Measurements from ENCODE around the gene SRPK3. TPM values are rescaled to one million over a fixed set of nuclear protein-coding genes. Genes with fewer than 3 reads are reported as not detected.
A peak's percentile ranks its signal among the peaks of the same experiment; 100 is the strongest.
"Not testable (repeated sequence)": the region's sequence is repeated elsewhere in the genome, so short reads cannot be mapped to it uniquely, and the experiment has no call there.

Gene SRPK3
- total and polyA plus RNA-seq, 5 experiments from 2014 or later, result not detected

- DNase-seq, result no peak
- POLR2A ChIA-PET, result no interaction called here
- H3K36me3 Mint-ChIP-seq, result no peaks in the 10 kb centered on the region
- no peaks in the 10 kb centered on the region for H3K9me3 Mint-ChIP-seq
- no peaks in the 10 kb centered on the region for H3K27me3 Mint-ChIP-seq
- peak overlapping the region in 3 of 10 donors; percentile 3 to 24 (median 14) for H3K4me3 Mint-ChIP-seq
- peaks cover 11 to 28% (median 23%) of the 10 kb centered on the region in 4 donors for H3K4me1 Mint-ChIP-seq
- H3K27ac Mint-ChIP-seq, result peak overlapping the region in 2 of 10 donors; percentile 60 to 67
- no peak for ATAC-seq
These were observed 33.9 kb downstream of the SRPK3 start for GRCh38 chrX:153814591-153815315.

- H3K4me3 Mint-ChIP-seq, result peak overlapping the region; percentile 16 to 75 (median 54)
- no peaks in the 10 kb centered on the region for H3K9me3 Mint-ChIP-seq
- peak; percentile 45 to 78 for ATAC-seq
- peak in 4 of 10 donors; percentile 33 to 45 (median 38) for DNase-seq
- H3K4me1 Mint-ChIP-seq, result peaks cover 12 to 42% (median 36%) of the 10 kb centered on the region in 4 donors
- POLR2A ChIA-PET, result interaction anchor here (1.4 kb wide), 1 partner anchor 11 kb away, joined by 4 read pairs; no protein-coding TSS in a partner anchor
- no peaks in the 10 kb centered on the region for H3K36me3 Mint-ChIP-seq
- no peaks in the 10 kb centered on the region for H3K27me3 Mint-ChIP-seq
- peak overlapping the region in 5 of 10 donors; percentile 14 to 68 (median 22) for H3K27ac Mint-ChIP-seq
These were observed 36.2 kb downstream of the SRPK3 start for GRCh38 chrX:153816831-153817690.

DNA sequence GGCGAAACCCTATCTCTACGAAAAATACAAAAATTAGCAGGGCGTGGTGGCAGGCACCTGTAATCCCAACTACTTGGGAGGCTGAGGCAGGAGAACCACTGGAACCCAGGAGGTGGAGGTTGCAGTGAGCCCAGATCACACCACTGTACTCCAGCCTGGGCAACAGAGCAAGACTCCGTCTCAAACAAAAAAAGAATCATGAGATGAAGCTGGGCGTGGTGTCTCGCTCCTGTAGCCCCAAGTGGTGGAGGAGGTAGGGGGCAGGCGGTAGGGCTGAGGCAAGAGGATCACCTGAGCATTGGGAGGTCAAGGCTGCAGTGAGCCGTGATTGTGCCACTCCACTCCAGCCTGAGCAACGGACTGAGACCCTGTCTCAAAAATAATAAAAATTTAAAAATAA is 37.2 kb downstream of the SRPK3 start:
- H3K4me3 Mint-ChIP-seq, result peak overlapping the region in 4 of 10 donors; percentile 22 to 60 (median 42)
- not testable (repeated sequence) for H3K27ac Mint-ChIP-seq, ATAC-seq, H3K27me3 Mint-ChIP-seq, DNase-seq, H3K9me3 Mint-ChIP-seq, H3K36me3 Mint-ChIP-seq
- POLR2A ChIA-PET, result interaction anchor here (0.8 to 1.4 kb wide), 3 partner anchors 12 to 87 kb away, joined by 3 to 4 read pairs (median 3); no protein-coding TSS in a partner anchor
- H3K4me1 Mint-ChIP-seq, result peaks cover 19 to 50% (median 44%) of the 10 kb centered on the region in 4 donors

DNA sequence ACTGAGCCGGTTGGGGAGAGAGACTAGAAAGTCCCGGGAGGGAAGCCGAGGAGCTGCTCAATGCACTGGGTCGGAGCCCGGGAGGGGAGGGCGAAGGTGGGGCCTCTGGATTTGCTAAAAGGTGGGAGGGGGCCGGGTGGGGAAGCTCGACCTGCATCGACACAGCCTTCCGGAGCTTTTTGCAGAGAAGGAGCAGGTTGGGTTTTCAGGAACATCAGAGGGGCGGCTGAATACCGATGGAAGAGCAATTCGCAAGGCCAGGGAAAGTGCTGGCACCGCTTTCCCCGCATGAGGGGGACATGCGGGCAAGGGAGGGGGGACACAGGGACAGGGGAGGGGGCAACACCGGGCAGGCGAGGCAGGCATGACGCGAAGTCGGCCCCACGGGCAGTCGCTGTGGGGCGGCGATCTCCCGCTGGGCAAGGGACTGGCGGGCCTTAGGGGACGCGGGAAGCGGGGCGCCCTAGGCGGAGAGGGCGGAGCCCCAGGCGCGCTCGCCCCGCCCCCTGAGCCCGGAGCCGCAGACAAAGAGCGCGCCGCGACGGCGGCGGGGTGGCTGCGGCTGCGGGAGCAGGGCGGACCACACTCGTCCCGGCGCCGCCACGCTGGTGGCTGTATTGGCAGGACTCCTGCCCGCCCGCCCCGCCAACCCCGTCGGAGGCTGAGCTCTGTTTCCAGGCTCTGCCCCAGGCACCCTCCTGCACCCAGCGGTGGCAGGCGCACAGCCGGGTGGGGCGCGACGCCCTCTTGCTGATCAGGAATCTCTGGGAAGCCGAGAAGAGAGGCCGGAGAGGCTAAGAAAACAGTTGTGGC is 37.9 kb downstream of the SRPK3 start:
- POLR2A ChIA-PET, result interaction anchor here (0.8 to 1.4 kb wide), 3 partner anchors 13 to 87 kb away, joined by 3 to 4 read pairs (median 3); no protein-coding TSS in a partner anchor
- Mint-ChIP-seq H3K27ac (peak overlapping the region in 3 of 10 donors; percentile 10 to 52 (median 22)), H3K36me3 (no peaks in the 10 kb centered on the region), H3K9me3 (no peaks in the 10 kb centered on the region), H3K4me1 (peaks cover 19 to 53% (median 44%) of the 10 kb centered on the region in 4 donors), H3K27me3 (no peaks in the 10 kb centered on the region), H3K4me3 (peak overlapping the region in 9 of 10 donors; percentile 40 to 77 (median 57))
- peak; percentile 16 to 69 (median 53) for DNase-seq
- peak; percentile 68 to 86 for ATAC-seq

DNA sequence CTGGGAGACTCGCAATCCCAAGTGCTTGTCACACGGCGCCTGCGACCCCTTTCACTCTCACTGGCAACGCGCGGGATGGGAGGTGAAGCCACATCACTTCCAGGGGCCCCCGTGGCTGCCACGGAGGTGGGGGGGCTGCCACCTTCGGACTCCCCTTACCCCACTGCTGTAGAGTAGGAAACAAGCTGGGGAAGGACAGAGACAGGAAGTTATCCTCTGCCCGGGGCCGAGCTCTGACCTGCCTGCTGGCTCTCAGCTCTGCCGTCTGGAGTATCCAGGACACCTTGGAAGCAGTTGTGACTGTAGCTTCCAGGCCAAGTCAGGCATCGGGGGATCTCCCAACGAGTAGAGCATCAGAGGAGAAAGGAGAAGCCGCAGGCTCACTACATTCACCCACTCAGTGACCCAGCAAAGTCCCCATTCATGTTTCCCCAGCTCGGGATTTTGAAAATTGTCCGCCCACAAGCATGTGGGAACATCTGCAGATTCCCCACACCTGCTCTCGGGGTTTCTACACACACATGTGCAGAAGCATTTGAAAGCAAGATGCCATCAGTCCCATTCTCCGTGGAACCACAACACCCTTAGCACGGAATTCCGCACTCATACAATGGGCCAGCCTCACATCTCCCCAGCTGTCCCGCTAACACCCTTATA is 38.7 kb downstream of the SRPK3 start:
- H3K4me3 Mint-ChIP-seq, result peak overlapping the region; percentile 30 to 62 (median 46)
- H3K9me3 Mint-ChIP-seq, result no peaks in the 10 kb centered on the region
- H3K4me1 Mint-ChIP-seq, result peaks cover 19 to 56% (median 44%) of the 10 kb centered on the region in 4 donors
- no peak for DNase-seq
- H3K27me3 Mint-ChIP-seq, result no peaks in the 10 kb centered on the region
- peak overlapping the region in 4 of 10 donors; percentile 13 to 67 (median 42) for H3K27ac Mint-ChIP-seq
- no peaks in the 10 kb centered on the region for H3K36me3 Mint-ChIP-seq
- POLR2A ChIA-PET, result interaction anchor here (0.7 kb wide), 1 partner anchor 668 kb away, joined by 4 read pairs; no protein-coding TSS in a partner anchor
- peak in 1 of 2 donors; percentile 5 for ATAC-seq

- no peak for DNase-seq
- POLR2A ChIA-PET, result no interaction called here
- Mint-ChIP-seq H3K27ac (peak overlapping the region in 1 of 10 donors; percentile 66), H3K27me3 (no peaks in the 10 kb centered on the region), H3K9me3 (no peaks in the 10 kb centered on the region), H3K36me3 (no peaks in the 10 kb centered on the region), H3K4me1 (peaks cover 13 to 51% (median 40%) of the 10 kb centered on the region in 4 donors), H3K4me3 (peak overlapping the region in 7 of 10 donors; percentile 12 to 52 (median 32))
- ATAC-seq, result no peak
These were observed 39.8 kb downstream of the SRPK3 start for GRCh38 chrX:153820601-153821000.

GRCh38 chrX:153821066-153821465 is 40.2 kb downstream of the SRPK3 start:
- Mint-ChIP-seq H3K9me3 (no peaks in the 10 kb centered on the region), H3K4me3 (peak overlapping the region in 6 of 10 donors; percentile 15 to 52 (median 35)), H3K27ac (peak overlapping the region in 2 of 10 donors; percentile 32 to 80), H3K4me1 (peaks cover 14 to 51% (median 41%) of the 10 kb centered on the region in 4 donors), H3K36me3 (no peaks in the 10 kb centered on the region), H3K27me3 (no peaks in the 10 kb centered on the region)
- POLR2A ChIA-PET, result no interaction called here
- ATAC-seq (no peak), DNase-seq (no peak)

- H3K27me3 Mint-ChIP-seq, result peaks cover 0 to 8% (median 0%) of the 10 kb centered on the region in 5 donors
- DNase-seq (no peak), ATAC-seq (no peak)
- H3K27ac Mint-ChIP-seq, result no peak overlapping the region
- H3K4me3 Mint-ChIP-seq, result no peak overlapping the region
- no peaks in the 10 kb centered on the region for H3K36me3 Mint-ChIP-seq
- POLR2A ChIA-PET, result no interaction called here
- peaks cover 12 to 52% (median 40%) of the 10 kb centered on the region in 4 donors for H3K4me1 Mint-ChIP-seq
- H3K9me3 Mint-ChIP-seq, result no peaks in the 10 kb centered on the region
These were observed 43.5 kb downstream of the SRPK3 start for GRCh38 chrX:153824348-153824747.

DNA sequence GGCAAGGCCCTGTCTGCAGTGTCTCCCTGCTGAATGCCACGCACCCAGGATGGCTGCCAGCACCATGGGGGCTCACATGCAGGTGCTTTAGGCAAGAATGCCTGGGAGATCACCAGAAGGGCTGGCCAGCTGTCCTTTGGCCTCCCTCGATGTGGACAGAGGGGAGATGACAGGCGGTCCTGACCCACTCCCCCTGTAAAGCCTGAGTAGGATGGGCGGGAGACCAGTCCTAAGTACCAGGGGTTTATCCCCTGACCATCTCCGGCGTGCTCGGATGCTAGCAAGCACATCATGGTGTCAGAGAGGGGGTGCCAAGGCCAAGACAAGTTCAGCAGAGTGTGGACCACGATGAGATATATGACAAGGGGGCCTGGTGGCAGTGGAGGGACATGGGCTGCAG is 44.2 kb downstream of the SRPK3 start:
- Mint-ChIP-seq H3K27me3 (peaks cover 0 to 8% (median 0%) of the 10 kb centered on the region in 5 donors), H3K36me3 (no peaks in the 10 kb centered on the region), H3K4me1 (peaks cover 12 to 49% (median 36%) of the 10 kb centered on the region in 4 donors), H3K27ac (peak overlapping the region in 1 of 10 donors; percentile 43), H3K9me3 (no peaks in the 10 kb centered on the region), H3K4me3 (no peak overlapping the region)
- POLR2A ChIA-PET, result interaction anchor here (0.9 kb wide), 1 partner anchor 33 kb away, joined by 3 read pairs; no protein-coding TSS in a partner anchor
- no peak for ATAC-seq
- DNase-seq, result no peak

DNA sequence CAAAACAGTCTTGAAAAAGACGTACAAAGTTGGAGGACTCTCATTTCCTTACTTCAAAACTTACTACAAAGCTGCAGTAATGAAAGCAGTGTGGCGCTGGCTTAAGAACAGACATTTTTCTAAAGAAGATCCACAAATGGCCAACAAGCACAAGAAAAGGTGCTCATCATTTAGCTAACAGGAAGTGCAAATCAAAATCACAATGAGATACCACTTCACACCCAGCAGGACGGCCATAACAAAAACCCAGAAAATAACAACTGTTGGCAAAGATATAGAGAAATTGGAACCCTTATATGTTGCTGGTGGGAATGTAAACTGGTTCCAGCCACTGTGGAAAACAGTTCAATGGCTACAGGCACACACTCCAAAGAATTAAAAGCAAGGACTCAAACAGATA is 46.2 kb downstream of the SRPK3 start:
- POLR2A ChIA-PET, result no interaction called here
- Mint-ChIP-seq H3K4me3 (peak overlapping the region in 1 of 10 donors; percentile 12), H3K9me3 (no peaks in the 10 kb centered on the region), H3K36me3 (no peaks in the 10 kb centered on the region), H3K27ac (peak overlapping the region in 3 of 10 donors; percentile 1 to 11 (median 5)), H3K27me3 (peaks cover 0 to 8% (median 0%) of the 10 kb centered on the region in 5 donors), H3K4me1 (peaks cover 11 to 35% (median 26%) of the 10 kb centered on the region in 4 donors)
- DNase-seq, result no peak
- ATAC-seq, result no peak

DNA sequence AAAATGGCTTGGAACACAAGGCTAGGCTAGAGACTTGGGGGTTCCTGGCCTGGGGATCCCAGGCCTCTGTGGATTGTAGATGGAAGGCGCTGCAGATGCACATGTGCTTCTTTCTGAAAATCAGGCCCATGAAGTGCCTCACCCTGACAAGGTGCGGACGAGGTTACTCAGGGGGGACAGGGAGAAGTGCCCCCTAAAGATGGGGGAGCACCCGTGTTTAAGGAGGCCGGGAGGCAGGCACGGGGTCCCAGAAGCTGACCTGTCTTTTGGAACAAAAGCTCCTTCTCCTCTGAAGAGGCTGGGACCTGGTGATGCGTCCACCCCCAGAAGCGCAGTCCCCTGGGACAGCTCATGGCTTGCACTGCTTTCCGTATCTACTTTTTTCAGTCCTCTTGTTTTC is 47.1 kb downstream of the SRPK3 start:
- POLR2A ChIA-PET, result no interaction called here
- Mint-ChIP-seq H3K4me3 (peak overlapping the region in 6 of 10 donors; percentile 7 to 57 (median 36)), H3K4me1 (peaks cover 4 to 27% (median 18%) of the 10 kb centered on the region in 4 donors), H3K27me3 (peaks cover 0 to 11% (median 0%) of the 10 kb centered on the region in 5 donors), H3K27ac (peak overlapping the region in 3 of 10 donors; percentile 8 to 70 (median 53)), H3K9me3 (no peaks in the 10 kb centered on the region), H3K36me3 (no peaks in the 10 kb centered on the region)
- DNase-seq, result no peak
- ATAC-seq, result no peak
